A673 (cell line): ENCODE data around the gene INHBB. TPM values are rescaled to one million over a fixed set of nuclear protein-coding genes. Genes with fewer than 3 reads are reported as not detected.
"Not testable (repeated sequence)": the region's sequence is repeated elsewhere in the genome, so short reads cannot be mapped to it uniquely, and the experiment has no call there.

Experiments used
- BruUV-seq: library from RNA; stranded (reverse); fragments of 400-500 nt; replicated peaks from 2 replicates; lab custom pipeline; 2021; lab: Mats Ljungman, UMichigan
- CTCF ChIA-PET: fragments of 300-600 bp; sonication (Branson Sonifier 250); formaldehyde crosslinking; loops from one replicate; lab custom pipeline; 2022; ENCODE audit warnings: antibody characterized with exemption; lab: Charles Lee
- POLR2A ChIA-PET: fragments of 300-600 bp; sonication (Branson Sonifier 250); formaldehyde crosslinking; loops from one replicate; lab custom pipeline; 2022; ENCODE audit warnings: antibody characterized with exemption; ENCODE audit not compliant: low non-redundant PET; lab: Charles Lee
- DNase-seq: peaks from one replicate; pipeline ENCODE4 v3.0.0-alpha.2; 2015; ENCODE audit warnings: low spot score
- H3K27ac ChIP-seq: fragments of 200-600 bp; sonication (generic); 2 replicates; pipeline ENCODE4 v1.5.1; 2016; ENCODE audit warnings: mixed run types, low read depth, mild to moderate bottlenecking, mixed read lengths, antibody characterized with exemption, low read length; ENCODE audit not compliant: poor library complexity, severe bottlenecking
- H3K27me3 ChIP-seq: fragments of 200-600 bp; sonication (generic); replicated peaks from 2 replicates; pipeline ENCODE4 v1.6.1; 2017; ENCODE audit warnings: mixed run types, low read depth, mild to moderate bottlenecking, mixed read lengths, antibody characterized with exemption, low read length; ENCODE audit not compliant: insufficient read depth, poor library complexity
- H3K36me3 ChIP-seq: fragments of 200-600 bp; sonication (generic); 2 replicates; pipeline ENCODE4 v1.6.1; 2016; ENCODE audit warnings: mixed run types, mild to moderate bottlenecking, mixed read lengths, antibody characterized with exemption, low read length; ENCODE audit not compliant: insufficient read depth, poor library complexity, severe bottlenecking
- H3K4me1 ChIP-seq: fragments of 200-600 bp; sonication (generic); 2 replicates; pipeline ENCODE4 v1.6.1; 2017; ENCODE audit warnings: mixed run types, mild to moderate bottlenecking, mixed read lengths, antibody characterized with exemption, low read length; ENCODE audit not compliant: insufficient read depth, poor library complexity, severe bottlenecking
- H3K4me3 ChIP-seq: fragments of 200-600 bp; sonication (generic); 2 replicates; pipeline ENCODE4 v1.5.1; 2016; ENCODE audit warnings: low read depth, mixed run types, mild to moderate bottlenecking, mixed read lengths, low read length; ENCODE audit not compliant: poor library complexity, severe bottlenecking
- H3K9me3 ChIP-seq: fragments of 200-600 bp; sonication (generic); 2 replicates; pipeline ENCODE4 v1.6.1; 2016; ENCODE audit warnings: mixed run types, low read depth, mild to moderate bottlenecking, mixed read lengths, antibody characterized with exemption, low read length; ENCODE audit not compliant: poor library complexity, severe bottlenecking
- EZH2 ChIP-seq: fragments of 200-600 bp; sonication (generic); IDR thresholded peaks from 2 replicates; pipeline ENCODE4 v1.6.1; 2017; ENCODE audit warnings: borderline replicate concordance, low read depth, mild to moderate bottlenecking, mixed read lengths, antibody characterized with exemption, low read length; ENCODE audit not compliant: poor library complexity, severe bottlenecking
- intact Hi-C: fragments of 100-400 bp; cut with micrococcal nuclease; formaldehyde crosslinking; loops from one replicate; pipeline ENCODE4 v1.10.0; 2022; ENCODE audit not compliant: unreplicated experiment
- total RNA-seq: library from RNA; stranded (reverse); gene quantifications from 2 replicates; pipeline ENCODE4 v1.2.3, GENCODE V29; 2021
- TF ChIP-seq, protein P1 (sequence below): fragments of 300-800, 200-600 bp; sonication (generic); conservative IDR thresholded peaks from 2 replicates; pipeline ENCODE4 v1.5.1; 2017; ENCODE audit warnings: low read depth, mild to moderate bottlenecking, antibody characterized with exemption, low read length, moderate library complexity, mixed read lengths

The INHBB gene
- total RNA-seq, 1 experiment from 2014 or later = 0.09 TPM

DNA sequence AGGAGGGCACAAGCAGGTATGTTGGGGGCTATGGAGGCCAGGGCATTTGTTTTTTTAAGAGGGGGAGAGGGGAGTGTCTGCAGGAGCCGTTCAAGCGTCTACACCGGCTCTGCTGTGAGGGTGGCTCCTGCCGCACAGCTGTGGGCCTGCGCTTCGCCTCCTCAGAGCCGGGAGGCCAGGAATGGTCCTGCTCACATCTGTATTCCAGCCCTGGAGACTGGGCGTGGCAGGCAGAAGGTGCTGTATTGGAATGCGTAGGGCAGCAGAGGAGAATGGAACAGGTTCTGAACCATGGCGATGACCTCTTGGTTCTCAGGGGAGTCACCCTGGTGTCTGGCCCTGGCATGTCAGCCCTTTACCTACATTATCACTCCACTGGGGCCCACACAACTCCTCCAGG, 26.8 kb upstream of the INHBB start:
- ChIA-PET CTCF (no interaction called here), POLR2A (no interaction called here)
- TF ChIP-seq, protein P1, sequence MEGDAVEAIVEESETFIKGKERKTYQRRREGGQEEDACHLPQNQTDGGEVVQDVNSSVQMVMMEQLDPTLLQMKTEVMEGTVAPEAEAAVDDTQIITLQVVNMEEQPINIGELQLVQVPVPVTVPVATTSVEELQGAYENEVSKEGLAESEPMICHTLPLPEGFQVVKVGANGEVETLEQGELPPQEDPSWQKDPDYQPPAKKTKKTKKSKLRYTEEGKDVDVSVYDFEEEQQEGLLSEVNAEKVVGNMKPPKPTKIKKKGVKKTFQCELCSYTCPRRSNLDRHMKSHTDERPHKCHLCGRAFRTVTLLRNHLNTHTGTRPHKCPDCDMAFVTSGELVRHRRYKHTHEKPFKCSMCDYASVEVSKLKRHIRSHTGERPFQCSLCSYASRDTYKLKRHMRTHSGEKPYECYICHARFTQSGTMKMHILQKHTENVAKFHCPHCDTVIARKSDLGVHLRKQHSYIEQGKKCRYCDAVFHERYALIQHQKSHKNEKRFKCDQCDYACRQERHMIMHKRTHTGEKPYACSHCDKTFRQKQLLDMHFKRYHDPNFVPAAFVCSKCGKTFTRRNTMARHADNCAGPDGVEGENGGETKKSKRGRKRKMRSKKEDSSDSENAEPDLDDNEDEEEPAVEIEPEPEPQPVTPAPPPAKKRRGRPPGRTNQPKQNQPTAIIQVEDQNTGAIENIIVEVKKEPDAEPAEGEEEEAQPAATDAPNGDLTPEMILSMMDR = no peak
- TF ChIP-seq EZH2 = no peak
- H3K9me3 ChIP-seq = no peaks in the 10 kb centered on the region
- no TSS peak for BruUV-seq
- no peaks in the 10 kb centered on the region for H3K36me3 ChIP-seq
- no peaks in the 10 kb centered on the region for H3K27me3 ChIP-seq
- intact Hi-C loops = no loop called here
- H3K4me3 ChIP-seq = no peak overlapping the region
- H3K4me1 ChIP-seq = no peaks in the 10 kb centered on the region
- no peak overlapping the region for H3K27ac ChIP-seq
- DNase-seq = no peak

DNA sequence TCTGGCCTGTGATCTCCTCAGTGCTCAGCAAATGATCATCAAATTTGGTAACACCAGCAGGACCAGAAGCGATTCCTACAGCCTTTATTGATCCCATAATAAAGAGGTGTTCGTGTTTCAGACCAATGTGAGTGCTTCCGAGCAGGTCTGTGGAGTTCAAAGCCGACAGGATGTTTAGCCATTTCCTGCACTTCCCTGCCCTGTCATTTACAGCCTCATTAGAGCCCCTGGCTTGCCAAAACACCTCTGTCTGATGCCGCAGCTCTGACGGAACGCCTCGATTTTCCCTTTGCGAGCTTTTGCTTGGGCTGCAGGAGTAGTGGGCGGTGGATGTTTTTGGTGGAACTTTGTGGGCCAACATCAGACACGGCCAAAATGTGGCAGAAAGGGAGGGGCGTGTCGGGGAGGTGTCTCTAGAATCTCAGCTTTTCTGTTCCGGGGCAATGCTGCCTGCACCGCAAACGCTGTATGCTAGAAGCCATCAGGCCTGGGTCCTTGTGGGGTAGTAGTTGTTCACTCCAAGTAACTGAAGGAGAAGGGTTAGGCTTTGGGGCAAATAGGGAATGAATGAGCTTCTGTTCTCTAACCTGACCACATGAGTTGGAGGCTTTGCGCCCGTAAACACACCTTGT, 26.1 kb upstream of the INHBB start:
- TF ChIP-seq, protein P1 = no peak
- no peak for TF ChIP-seq EZH2
- no peaks in the 10 kb centered on the region for H3K4me1 ChIP-seq
- CTCF ChIA-PET = no interaction called here
- H3K36me3 ChIP-seq = no peaks in the 10 kb centered on the region
- BruUV-seq = no TSS peak
- no peak overlapping the region for H3K4me3 ChIP-seq
- intact Hi-C loops = no loop called here
- DNase-seq = no peak
- H3K9me3 ChIP-seq = no peaks in the 10 kb centered on the region
- H3K27ac ChIP-seq = no peak overlapping the region
- H3K27me3 ChIP-seq = no peaks in the 10 kb centered on the region
- POLR2A ChIA-PET = no interaction called here

DNA sequence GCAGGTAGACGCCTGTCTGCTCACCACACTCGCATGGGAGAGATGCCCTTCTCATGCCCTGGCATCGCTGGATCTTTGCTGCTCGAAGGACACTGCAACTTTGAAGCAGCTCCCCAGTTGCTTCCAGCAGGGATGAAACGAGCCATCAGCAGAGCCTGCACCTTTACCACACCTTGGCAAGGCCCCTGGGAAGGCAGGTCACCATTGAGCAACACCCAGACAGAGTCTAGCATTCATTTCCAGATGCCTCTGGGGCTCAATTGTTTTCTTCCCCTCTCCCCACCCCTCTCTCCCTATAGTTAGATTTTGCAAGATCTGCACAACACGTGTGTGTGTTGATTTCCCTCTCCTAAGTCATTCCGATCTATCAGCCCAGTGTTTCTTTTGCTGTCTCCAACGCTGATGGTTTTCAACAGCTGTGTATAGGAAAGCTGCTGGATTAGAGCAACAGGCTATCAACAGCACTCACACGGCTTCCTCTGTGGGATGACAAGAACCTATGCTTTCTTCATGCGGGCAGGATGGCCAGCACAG, 25.6 kb upstream of the INHBB start:
- TF ChIP-seq EZH2 = no peak
- TF ChIP-seq, protein P1 = no peak
- POLR2A ChIA-PET = no interaction called here
- H3K9me3 ChIP-seq = no peaks in the 10 kb centered on the region
- H3K27ac ChIP-seq = no peak overlapping the region
- H3K27me3 ChIP-seq = no peaks in the 10 kb centered on the region
- intact Hi-C loops = no loop called here
- no peaks in the 10 kb centered on the region for H3K4me1 ChIP-seq
- CTCF ChIA-PET = no interaction called here
- H3K4me3 ChIP-seq = no peak overlapping the region
- H3K36me3 ChIP-seq = no peaks in the 10 kb centered on the region
- no peak for DNase-seq
- BruUV-seq = no TSS peak

DNA sequence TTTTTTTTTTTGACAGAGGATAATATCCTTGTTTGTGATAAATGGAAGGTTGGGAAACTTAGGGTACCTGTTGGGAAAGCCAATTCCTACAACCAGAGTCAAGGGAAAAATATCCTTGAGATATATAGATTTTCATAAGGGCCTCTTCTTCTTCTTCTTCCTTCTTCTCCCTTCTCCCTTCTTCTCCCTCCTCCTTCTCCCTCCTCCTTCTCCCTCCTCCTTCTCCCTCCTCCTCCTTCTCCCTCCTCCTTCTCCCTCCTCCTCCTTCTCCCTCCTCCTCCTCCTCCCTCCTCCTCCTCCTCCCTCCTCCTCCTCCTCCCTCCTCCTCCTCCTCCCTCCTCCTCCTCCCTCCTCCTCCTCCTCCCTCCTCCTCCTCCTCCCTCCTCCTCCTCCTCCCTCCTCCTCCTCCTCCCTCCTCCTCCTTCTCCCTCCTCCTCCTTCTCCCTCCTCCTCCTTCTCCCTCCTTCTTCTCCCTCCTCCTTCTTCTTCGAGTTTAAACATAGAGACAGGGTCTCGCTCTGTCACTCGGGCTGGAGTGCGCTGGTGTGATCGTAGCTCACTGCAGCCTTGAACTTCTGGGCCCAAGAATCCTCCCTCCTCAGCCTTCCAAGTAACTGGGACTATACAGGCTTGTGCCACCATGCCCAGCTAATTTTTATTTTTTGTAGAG, 24.9 kb upstream of the INHBB start:
- intact Hi-C loops, H3K4me1 ChIP-seq, H3K36me3 ChIP-seq, DNase-seq, POLR2A ChIA-PET, BruUV-seq, H3K9me3 ChIP-seq, H3K4me3 ChIP-seq, H3K27ac ChIP-seq, CTCF ChIA-PET, H3K27me3 ChIP-seq: not testable (repeated sequence)
